Measurements from ENCODE around the gene PRR15. TPM values are rescaled to one million over a fixed set of nuclear protein-coding genes. Genes with fewer than 3 reads are reported as not detected.

Gene PRR15
- total RNA-seq, 4 donors from 2014 or later: 0.42 to 6.6 (median 4.8) TPM; not detected in 1

DNA sequence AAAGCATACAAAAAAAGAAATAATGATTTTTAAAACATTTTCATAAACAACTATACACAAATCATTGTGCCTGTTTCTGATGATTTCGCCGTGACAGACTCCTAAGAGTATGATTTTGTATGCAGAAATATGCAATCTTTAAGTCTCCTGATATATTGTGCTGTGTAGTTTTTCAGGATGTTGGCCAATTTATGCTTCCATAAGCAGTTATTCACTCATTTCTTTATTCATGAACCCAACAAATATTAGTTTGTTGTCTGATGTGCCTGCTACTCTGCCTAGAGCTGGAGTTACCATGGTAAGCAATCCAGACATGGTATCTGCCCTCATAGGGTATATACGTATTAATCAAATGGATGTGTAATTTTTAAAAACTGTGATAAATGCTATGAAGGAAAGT, 40.4 kb downstream of the PRR15 start:
- no peak for DNase-seq (ENCODE audit: low spot score in 2 of 2)
- no peaks in the 10 kb centered on the region for H3K36me3 ChIP-seq
- WGBS, 2 donors: 96 to 99% methylated on average over 3 of the region's 3 CpGs
- H3K27me3 ChIP-seq: no peaks in the 10 kb centered on the region
- H3K4me1 ChIP-seq: peaks cover 0 to under 1% (median 0%) of the 10 kb centered on the region in 4 donors
- H3K4me3 ChIP-seq: no peak overlapping the region
- no peak overlapping the region for H3K27ac ChIP-seq
- TF ChIP-seq EP300 (IDR thresholded peaks at IDR 0.05) (no peak), POLR2A (IDR thresholded peaks at IDR 0.05) (no peak)
- TF ChIP-seq, protein P1, sequence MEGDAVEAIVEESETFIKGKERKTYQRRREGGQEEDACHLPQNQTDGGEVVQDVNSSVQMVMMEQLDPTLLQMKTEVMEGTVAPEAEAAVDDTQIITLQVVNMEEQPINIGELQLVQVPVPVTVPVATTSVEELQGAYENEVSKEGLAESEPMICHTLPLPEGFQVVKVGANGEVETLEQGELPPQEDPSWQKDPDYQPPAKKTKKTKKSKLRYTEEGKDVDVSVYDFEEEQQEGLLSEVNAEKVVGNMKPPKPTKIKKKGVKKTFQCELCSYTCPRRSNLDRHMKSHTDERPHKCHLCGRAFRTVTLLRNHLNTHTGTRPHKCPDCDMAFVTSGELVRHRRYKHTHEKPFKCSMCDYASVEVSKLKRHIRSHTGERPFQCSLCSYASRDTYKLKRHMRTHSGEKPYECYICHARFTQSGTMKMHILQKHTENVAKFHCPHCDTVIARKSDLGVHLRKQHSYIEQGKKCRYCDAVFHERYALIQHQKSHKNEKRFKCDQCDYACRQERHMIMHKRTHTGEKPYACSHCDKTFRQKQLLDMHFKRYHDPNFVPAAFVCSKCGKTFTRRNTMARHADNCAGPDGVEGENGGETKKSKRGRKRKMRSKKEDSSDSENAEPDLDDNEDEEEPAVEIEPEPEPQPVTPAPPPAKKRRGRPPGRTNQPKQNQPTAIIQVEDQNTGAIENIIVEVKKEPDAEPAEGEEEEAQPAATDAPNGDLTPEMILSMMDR (IDR thresholded peaks at IDR 0.05): no peak
- H3K9me3 ChIP-seq: no peaks in the 10 kb centered on the region

DNA sequence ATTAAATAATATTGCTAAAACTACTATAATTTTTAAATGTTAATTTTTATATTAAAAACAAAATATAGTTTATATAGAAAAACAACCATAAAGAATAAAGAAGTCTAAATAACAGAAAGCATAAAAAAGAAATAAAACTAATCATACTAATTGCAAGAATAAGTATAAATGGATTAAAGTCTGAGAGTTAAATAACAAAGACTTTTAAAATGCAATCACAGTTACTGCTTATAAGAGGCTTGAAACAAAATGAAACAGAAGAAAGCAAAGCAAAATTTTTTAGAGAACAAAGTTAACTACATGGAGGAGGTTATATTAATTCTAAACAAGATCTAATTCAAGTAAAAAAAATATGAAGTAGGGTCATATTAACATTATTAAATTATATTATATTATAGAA, 41.1 kb downstream of the PRR15 start:
- no peaks in the 10 kb centered on the region for H3K9me3 ChIP-seq
- H3K4me1 ChIP-seq: peaks cover 0 to 7% (median 0%) of the 10 kb centered on the region in 4 donors
- H3K36me3 ChIP-seq: no peaks in the 10 kb centered on the region
- H3K4me3 ChIP-seq: no peak overlapping the region
- no peak for TF ChIP-seq POLR2A (IDR thresholded peaks at IDR 0.05)
- TF ChIP-seq, protein P1 (IDR thresholded peaks at IDR 0.05): no peak
- no peak for TF ChIP-seq EP300 (IDR thresholded peaks at IDR 0.05)
- no peak overlapping the region for H3K27ac ChIP-seq
- H3K27me3 ChIP-seq: no peaks in the 10 kb centered on the region
- DNase-seq (ENCODE audit: low spot score in 2 of 2): no peak

DNA sequence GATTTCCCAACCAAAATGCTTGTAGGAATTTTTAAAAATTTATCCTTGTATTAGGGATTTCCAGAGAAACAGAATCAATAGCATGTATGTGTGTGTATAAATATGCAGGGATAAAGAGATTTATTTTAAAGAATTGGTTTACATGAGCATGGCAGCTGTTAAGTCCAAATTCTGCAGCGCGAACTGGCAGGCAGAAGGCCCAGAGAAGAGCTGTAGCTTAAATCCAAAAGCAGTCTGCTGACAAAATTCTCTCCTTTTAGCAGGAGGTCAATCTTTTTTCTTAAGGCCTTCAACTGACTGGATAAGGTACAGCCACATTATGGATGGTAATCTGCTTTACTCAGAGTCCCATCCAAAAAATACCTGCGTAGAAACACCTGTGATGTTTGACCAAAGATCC, 42.0 kb downstream of the PRR15 start:
- no peak overlapping the region for H3K4me3 ChIP-seq
- DNase-seq (ENCODE audit: low spot score in 2 of 2): no peak
- peaks cover 0 to 11% (median 0%) of the 10 kb centered on the region in 4 donors for H3K4me1 ChIP-seq
- 82 to 85% methylated on average over 3 of the region's 3 CpGs for WGBS, 2 donors
- no peak overlapping the region for H3K27ac ChIP-seq
- H3K27me3 ChIP-seq: no peaks in the 10 kb centered on the region
- H3K36me3 ChIP-seq: no peaks in the 10 kb centered on the region
- no peak for TF ChIP-seq POLR2A (IDR thresholded peaks at IDR 0.05)
- TF ChIP-seq, protein P1 (IDR thresholded peaks at IDR 0.05): no peak
- no peak for TF ChIP-seq EP300 (IDR thresholded peaks at IDR 0.05)
- H3K9me3 ChIP-seq: no peaks in the 10 kb centered on the region

DNA sequence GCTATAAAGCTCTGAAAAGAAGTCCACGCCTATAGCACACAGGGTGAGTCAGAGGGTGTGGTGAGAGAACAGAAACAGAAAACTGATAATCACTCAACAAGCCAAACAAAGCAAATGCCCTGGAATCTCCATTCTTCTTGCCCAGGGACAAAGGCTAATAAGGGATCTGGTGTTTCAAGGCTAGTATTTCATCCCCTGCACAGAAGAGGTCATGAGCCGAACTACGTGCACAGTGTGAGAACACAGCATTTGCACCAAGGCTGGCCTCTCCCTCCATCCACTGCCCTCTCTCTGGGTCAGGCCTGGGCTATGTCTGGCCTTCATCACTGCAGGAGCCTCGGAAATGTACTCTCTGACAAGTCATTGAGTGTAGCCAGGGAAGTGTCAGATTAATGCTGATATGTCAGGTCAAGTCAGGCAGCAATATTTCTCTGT, 42.7 kb downstream of the PRR15 start:
- no peak for DNase-seq (ENCODE audit: low spot score in 2 of 2)
- no peaks in the 10 kb centered on the region for H3K27me3 ChIP-seq
- H3K27ac ChIP-seq: no peak overlapping the region
- H3K36me3 ChIP-seq: no peaks in the 10 kb centered on the region
- WGBS, 2 donors: 38% methylated on average over 4 of the region's 4 CpGs
- H3K4me1 ChIP-seq: peaks cover 0 to 11% (median 0%) of the 10 kb centered on the region in 4 donors
- H3K4me3 ChIP-seq: no peak overlapping the region
- no peaks in the 10 kb centered on the region for H3K9me3 ChIP-seq
- TF ChIP-seq POLR2A (IDR thresholded peaks at IDR 0.05): no peak
- TF ChIP-seq, protein P1 (IDR thresholded peaks at IDR 0.05): no peak
- TF ChIP-seq EP300 (IDR thresholded peaks at IDR 0.05): no peak

DNA sequence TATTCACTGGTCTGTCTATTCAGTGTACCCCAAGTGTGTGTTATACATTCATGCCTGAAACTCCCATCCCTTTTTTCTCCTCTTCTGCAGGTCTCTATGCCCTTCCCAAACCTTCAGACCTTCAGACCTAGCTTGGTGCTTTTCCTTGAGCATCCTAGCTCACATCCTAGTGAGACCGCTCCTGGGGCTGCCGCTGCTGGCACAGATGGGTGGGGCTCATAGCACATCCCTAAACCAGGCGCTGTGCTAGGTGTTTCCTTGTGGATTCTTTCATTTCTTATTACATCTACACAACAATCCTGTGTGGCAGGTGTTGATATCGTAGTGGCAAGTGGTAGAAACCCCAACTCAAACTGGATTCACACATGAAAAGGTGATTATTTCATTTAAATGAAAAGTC, 43.2 kb downstream of the PRR15 start:
- Histone ChIP-seq H3K36me3 (no peaks in the 10 kb centered on the region), H3K9me3 (no peaks in the 10 kb centered on the region), H3K27ac (no peak overlapping the region), H3K27me3 (no peaks in the 10 kb centered on the region), H3K4me3 (no peak overlapping the region), H3K4me1 (peaks cover 0 to 11% (median 0%) of the 10 kb centered on the region in 4 donors)
- TF ChIP-seq EP300 (IDR thresholded peaks at IDR 0.05): no peak
- TF ChIP-seq, protein P1 (IDR thresholded peaks at IDR 0.05): no peak
- DNase-seq (ENCODE audit: low spot score in 2 of 2): no peak
- 94 to 98% methylated on average over 4 of the region's 4 CpGs for WGBS, 2 donors
